ENCODE results near the gene STIM2.

- TF ChIP-seq CTCF (IDR thresholded peaks at IDR 0.05) = no peak
- no peak for TF ChIP-seq POLR2AphosphoS5 (IDR thresholded peaks at IDR 0.05; ENCODE audit: low read depth, low read length)
- no peak for TF ChIP-seq REST (IDR thresholded peaks at IDR 0.05; ENCODE audit: insufficient read depth in 1 of 2, low read depth in 2 of 2, low read length in 1 of 2)
Observed at GRCh38 chr4:27056281-27056680, 195.6 kb downstream of the STIM2 start.

Data from Panc1 (cell line).